Effector CD4-positive, alpha-beta T cell (primary cell): ENCODE results near the gene TMEM198.

ENCODE experiments used
- DNase-seq: peaks from one replicate; pipeline ENCODE4 v3.0.0-alpha.2; 2020
- total RNA-seq: gene quantifications from one replicate; lab custom pipeline; 2026; lab: John Stamatoyannopoulos, UW

Gene TMEM198, protein sequence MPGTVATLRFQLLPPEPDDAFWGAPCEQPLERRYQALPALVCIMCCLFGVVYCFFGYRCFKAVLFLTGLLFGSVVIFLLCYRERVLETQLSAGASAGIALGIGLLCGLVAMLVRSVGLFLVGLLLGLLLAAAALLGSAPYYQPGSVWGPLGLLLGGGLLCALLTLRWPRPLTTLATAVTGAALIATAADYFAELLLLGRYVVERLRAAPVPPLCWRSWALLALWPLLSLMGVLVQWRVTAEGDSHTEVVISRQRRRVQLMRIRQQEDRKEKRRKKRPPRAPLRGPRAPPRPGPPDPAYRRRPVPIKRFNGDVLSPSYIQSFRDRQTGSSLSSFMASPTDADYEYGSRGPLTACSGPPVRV
- total RNA-seq, result 0.94 reads per million

GRCh38 chr2:219543596-219544358 is at the start of gene TMEM198, which contains the start of gene CHPF:
Gene TMEM198, plus strand, starts transcription at chr2:219544028. Its CDS starts 700 bp downstream, at chr2:219544728.
Gene CHPF, minus strand, starts transcription at chr2:219543809. Its CDS starts 271 bp downstream, at chr2:219543538.
- peak; percentile 90 for DNase-seq

DNA sequence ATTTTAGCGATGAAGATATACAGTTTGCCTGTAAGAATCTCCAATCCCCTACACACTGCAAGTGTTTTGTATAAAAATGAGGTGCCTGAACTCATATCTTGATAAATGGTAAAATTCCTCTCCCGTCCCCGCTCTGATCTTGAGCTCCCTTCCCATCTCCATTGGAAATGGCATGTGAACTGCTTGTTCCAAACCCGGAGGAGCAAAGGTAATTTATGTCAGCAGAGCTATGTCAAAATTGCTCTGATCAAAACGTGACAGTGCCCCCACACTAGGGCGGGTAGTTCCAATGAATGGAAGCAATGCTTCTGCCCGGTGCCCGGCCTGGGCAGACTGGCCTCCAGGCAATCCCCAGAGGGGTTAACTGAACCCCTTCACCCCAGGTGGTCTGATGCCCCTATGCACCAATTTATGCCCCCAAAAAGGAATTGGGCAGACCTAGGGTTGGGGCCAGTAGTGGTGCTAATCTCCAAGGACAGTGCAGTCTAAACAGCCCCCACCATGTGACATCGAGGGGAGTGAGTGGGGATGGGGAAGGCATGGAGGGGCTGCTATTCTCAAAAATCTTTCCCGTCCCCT is 48.8 kb upstream of the TMEM198 start:
- no peak for DNase-seq

GRCh38 chr2:219495531-219496122 is 48.2 kb upstream of the TMEM198 start:
- DNase-seq, result peak; percentile 37

DNA sequence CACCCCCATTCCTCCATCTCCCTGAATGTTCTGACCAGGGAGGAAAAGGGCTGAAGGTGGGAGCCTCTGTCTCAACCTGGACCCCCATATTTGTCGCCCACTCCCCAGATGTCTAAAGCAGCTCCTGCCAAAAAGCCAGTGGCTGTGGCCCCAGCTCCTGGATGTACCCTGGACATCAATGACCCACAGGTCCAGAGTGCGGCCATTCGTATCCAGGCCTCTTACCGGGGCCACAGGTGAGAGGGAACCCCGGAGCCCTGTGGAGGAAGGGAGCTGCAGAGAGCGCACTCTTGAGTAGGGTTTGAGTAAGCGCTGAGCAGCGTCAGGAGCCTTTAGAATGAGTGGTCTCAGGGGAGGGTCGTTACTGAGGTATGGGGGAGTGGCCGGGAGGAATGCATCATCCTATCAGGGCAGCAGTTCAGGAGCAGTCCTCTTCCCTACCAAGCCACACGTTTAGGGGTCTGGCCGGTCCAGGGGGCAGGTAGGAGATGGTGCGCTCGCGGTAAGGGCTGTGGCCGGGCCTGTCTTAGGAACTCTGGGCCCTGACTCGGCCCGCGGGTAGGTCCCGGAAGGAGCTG is 47.5 kb upstream of the TMEM198 start:
- no peak for DNase-seq

DNA sequence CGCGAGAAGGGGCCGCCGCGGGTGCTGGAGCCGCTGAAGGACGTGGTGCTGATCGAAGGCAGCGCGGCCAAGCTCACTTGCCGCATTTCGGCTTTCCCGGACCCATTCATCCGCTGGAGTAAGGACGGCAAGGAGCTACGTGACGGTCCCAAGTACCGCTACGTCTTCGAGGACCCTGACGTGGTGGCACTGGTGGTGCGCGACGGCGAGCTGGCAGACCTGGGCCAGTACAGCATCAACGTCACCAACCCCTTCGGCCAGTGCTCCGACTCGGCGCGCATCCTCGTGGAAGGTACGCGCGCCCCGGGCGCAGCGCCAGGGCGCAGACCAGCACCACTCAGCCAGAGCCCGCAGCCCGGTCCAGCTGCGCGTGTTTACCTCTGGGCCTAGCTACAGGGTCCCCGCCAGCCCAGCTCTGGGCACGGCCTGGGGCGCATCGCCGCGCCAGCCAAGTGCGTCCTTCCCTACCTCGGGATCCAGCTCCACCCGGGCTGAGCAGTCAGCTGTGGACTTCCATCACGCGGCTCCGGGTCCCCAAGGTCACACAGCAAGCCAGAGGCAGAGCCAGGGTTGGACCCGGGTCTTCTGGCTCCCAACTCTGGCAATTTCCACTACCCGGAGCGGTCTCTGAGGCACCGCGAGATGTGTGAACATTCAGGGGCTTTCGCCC is 46.9 kb upstream of the TMEM198 start:
- no peak for DNase-seq

GRCh38 chr2:219497495-219498279 is 46.1 kb upstream of the TMEM198 start:
- DNase-seq, result no peak

DNA sequence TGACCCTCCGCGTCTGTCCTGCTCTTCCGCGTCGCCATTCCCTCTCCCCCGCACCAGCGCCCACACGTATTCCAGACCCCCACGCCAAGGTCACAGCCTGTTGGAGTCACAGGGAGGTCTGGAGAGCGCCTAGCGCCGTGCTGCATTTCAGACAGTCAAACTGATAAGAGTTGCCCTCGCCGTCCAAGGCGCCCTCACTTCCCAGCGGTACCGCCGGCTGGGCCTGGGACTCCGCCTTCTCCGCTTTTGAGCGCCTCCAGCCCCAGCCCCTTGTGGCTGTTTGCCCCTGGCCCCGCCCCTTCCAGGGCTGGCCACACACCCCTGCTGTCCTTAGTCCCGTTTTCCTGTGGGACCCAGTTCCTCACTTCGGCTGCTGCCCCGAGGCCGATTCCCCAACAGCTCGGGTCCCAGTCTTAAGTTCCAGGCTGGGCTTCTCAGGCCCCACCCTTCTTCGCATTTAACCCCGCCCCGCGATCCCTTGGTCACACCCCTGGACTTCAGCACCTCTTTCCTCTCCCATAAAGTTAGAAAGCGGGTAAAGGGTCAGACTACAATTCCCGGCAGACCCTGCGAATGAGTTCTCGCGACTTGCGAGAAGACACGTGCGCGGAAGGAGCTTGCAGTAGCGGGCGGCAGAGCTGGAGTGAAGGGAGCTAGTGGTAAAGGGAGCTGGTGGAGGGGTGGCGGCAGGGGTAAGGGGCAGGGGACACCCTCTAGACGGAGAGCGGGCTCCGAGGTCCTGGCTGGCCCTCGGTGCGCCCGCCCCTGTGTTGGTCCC is 45.4 kb upstream of the TMEM198 start, which contains the start of gene GMPPA:
Gene GMPPA (plus strand): TSS at position 612 of the 778 bp plus-strand sequence. CDS start 1,085 bp downstream, outside the sequence.
- DNase-seq, result peak; percentile 89

DNA sequence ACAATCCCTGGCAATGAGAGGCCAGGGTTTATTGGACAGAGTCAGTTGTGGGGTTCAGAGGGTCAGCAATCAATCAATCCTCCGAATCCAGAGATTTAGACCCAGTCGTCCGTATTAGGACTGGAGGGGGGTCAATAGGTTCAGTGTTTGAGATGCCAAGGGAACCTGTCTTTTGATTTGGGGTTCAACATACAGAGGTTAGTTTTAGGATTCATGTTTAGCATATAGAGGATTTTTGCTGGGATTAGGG is 44.8 kb upstream of the TMEM198 start:
- DNase-seq, result no peak

DNA sequence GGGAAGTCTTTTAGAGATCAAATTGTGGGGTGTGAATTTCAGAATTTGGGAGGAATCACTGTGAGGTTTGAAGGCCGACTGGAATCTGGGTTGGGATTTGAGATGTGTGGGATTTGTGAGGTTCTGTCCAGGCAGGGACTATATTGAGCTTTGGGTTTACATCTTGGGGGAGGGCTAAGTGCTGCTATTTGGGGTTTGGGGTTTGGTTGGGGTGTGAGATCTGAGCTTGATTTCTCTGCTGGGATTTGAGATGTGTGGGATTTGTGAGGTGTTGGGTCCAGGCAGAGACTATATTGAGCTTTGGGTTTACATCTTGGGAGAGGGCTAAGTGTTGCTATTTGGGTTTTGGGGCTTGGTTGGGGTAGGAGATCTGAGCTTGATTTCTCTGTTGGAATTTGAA is 44.3 kb upstream of the TMEM198 start:
- DNase-seq, result no peak

GRCh38 chr2:219500135-219500534 is 43.7 kb upstream of the TMEM198 start:
- DNase-seq, result no peak

GRCh38 chr2:219501849-219502248 is 42.0 kb upstream of the TMEM198 start:
- DNase-seq, result no peak

- no peak for DNase-seq
These were observed 41.2 kb upstream of the TMEM198 start for GRCh38 chr2:219502618-219503017.

GRCh38 chr2:219505585-219505984 is 38.2 kb upstream of the TMEM198 start:
- no peak for DNase-seq

- no peak for DNase-seq
These were observed 37.6 kb upstream of the TMEM198 start for GRCh38 chr2:219506153-219506801.

GRCh38 chr2:219506802-219507526 is 36.9 kb upstream of the TMEM198 start:
- no peak for DNase-seq

DNA sequence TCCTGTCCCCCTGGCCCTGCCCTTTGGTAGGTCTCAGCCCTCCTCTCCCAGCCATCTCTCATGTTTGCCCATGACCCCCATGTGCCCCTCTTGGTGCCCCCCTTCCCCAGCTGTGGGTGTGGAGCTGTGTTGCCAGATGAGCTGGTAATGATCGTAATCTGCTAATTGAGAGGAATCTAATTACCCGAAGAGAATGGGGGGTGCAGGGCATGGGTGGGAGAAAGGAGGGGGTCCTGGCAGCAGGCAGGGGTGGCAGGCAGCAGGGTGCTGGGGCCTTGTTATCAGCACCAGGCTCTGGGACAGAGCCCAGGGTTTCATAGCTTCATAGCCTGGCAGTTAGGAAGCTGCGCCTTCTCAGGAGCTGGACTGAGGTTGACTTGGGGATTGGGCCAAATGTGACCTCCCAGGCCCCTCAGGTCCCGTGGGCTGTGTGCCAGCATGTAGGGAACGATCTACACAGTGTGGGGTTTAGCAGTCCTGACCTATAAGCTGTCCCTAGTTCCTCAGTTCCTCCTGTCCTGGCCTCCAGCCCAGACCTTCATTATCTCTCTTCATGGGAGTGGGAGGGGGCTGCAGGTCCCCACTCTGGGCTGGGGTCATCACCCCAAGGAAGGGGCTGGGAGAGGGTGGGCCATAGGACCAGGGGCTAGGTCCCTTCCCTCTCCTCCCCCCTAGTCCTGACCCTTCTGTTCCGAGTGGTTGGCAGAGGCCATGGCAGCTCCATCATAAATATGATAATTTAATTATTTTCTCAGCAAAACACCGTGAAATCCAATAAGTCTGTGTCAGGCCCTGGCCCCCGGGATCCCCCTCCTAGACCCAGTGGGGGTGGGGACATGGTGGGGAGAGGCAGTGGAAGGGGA is 36.0 kb upstream of the TMEM198 start:
- DNase-seq, result no peak

GRCh38 chr2:219508444-219508734 is 35.4 kb upstream of the TMEM198 start:
- no peak for DNase-seq

GRCh38 chr2:219508971-219509779 is 34.7 kb upstream of the TMEM198 start:
- no peak for DNase-seq
